ENCODE measurements around the gene SALL3. TPM values are rescaled to one million over a fixed set of nuclear protein-coding genes. Genes with fewer than 3 reads are reported as not detected.

The SALL3 gene
- total and polyA plus RNA-seq, 2 of the 8 experiments (the other 6 are each of a cell fraction or from before 2014, with no cell fraction given) = 10.5 to 46.4 TPM

DNA sequence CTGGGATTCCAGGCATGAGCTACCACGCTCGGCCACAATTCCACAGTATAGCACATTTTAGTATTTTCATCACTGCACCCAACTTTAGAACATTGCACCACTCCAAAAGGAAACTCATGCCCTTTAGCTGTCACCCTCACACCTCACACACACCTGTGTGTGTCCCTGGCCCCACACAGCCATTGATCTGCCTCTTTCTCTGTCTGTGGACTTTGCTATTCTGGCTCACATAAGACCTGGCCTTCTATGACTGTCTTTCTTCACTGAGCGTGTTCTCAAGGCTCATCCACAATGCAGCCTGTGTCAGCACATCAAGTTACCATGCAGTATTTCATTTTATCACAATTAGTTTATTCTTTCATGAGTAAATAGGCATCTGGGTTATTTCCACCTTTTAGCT lies 69.9 kb downstream of the SALL3 start (continued):
- TF ChIP-seq EP300 (IDR thresholded peaks at IDR 0.05; ENCODE audit: borderline replicate concordance in 1 of 2, low read depth in 2 of 2, low read length in 2 of 2) = no peak
- no peak for TF ChIP-seq CEBPB (IDR thresholded peaks at IDR 0.05; ENCODE audit: low read depth, low read length)
- no peak for TF ChIP-seq TEAD4 (IDR thresholded peaks at IDR 0.05; ENCODE audit: low read depth, low read length)

Other genes with a start within 250 kb of the SALL3 start
- gene ATP9B, start 89.6 kb downstream of the SALL3 start, total RNA-seq (2021; fragmentation: NEBNext Ultra II Directional; extraction: Animal tissue kit (Norgen Biotek cat#: 25700)) = 15.1 and 21.0 TPM in 2 replicates
- 21.7 and 22.5 TPM in 2 replicates for gene ATP9B, start 89.6 kb downstream of the SALL3 start, polyA plus RNA-seq (2011; rRNA removed)

Measured in H1 (cell line).